OCI-LY7 (cell line): Measurements from ENCODE around the gene SLC37A1.

Source experiments
- EZH2phosphoT487 ChIP-seq: fragments of 200-600 bp; sonication (generic); IDR thresholded peaks from 2 replicates; pipeline ENCODE4 v1.6.1; 2018; ENCODE audit warnings: low read depth, borderline replicate concordance, mild to moderate bottlenecking, mixed run types, antibody characterized with exemption, low read length, moderate library complexity, mixed read lengths
- TF ChIP-seq, protein P1 (sequence below): fragments of 200-600 bp; sonication (generic); conservative IDR thresholded peaks from 2 replicates; pipeline ENCODE4 v1.5.1; 2014; ENCODE audit warnings: mild to moderate bottlenecking, antibody characterized with exemption, low read length, moderate library complexity, mixed read lengths

GRCh38 chr21:42579456-42580075 lies 65.9 kb downstream of the SLC37A1 start:
- TF ChIP-seq, protein P1, sequence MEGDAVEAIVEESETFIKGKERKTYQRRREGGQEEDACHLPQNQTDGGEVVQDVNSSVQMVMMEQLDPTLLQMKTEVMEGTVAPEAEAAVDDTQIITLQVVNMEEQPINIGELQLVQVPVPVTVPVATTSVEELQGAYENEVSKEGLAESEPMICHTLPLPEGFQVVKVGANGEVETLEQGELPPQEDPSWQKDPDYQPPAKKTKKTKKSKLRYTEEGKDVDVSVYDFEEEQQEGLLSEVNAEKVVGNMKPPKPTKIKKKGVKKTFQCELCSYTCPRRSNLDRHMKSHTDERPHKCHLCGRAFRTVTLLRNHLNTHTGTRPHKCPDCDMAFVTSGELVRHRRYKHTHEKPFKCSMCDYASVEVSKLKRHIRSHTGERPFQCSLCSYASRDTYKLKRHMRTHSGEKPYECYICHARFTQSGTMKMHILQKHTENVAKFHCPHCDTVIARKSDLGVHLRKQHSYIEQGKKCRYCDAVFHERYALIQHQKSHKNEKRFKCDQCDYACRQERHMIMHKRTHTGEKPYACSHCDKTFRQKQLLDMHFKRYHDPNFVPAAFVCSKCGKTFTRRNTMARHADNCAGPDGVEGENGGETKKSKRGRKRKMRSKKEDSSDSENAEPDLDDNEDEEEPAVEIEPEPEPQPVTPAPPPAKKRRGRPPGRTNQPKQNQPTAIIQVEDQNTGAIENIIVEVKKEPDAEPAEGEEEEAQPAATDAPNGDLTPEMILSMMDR = no peak
- TF ChIP-seq EZH2phosphoT487 = no peak
